A673 (cell line): ENCODE measurements around the gene NUP62. TPM values are rescaled to one million over a fixed set of nuclear protein-coding genes. Genes with fewer than 3 reads are reported as not detected.

Experiments
- BruUV-seq: library from RNA; stranded (reverse); fragments of 400-500 nt; replicated peaks from 2 replicates; lab custom pipeline; 2021; lab: Mats Ljungman, UMichigan
- CTCF ChIA-PET: fragments of 300-600 bp; sonication (Branson Sonifier 250); formaldehyde crosslinking; loops from one replicate; lab custom pipeline; 2022; ENCODE audit warnings: antibody characterized with exemption; lab: Charles Lee
- POLR2A ChIA-PET: fragments of 300-600 bp; sonication (Branson Sonifier 250); formaldehyde crosslinking; loops from one replicate; lab custom pipeline; 2022; ENCODE audit warnings: antibody characterized with exemption; ENCODE audit not compliant: low non-redundant PET; lab: Charles Lee
- DNase-seq: peaks from one replicate; pipeline ENCODE4 v3.0.0-alpha.2; 2015; ENCODE audit warnings: low spot score
- H3K27ac ChIP-seq: fragments of 200-600 bp; sonication (generic); 2 replicates; pipeline ENCODE4 v1.5.1; 2016; ENCODE audit warnings: mixed run types, low read depth, mild to moderate bottlenecking, mixed read lengths, antibody characterized with exemption, low read length; ENCODE audit not compliant: poor library complexity, severe bottlenecking
- H3K27me3 ChIP-seq: fragments of 200-600 bp; sonication (generic); replicated peaks from 2 replicates; pipeline ENCODE4 v1.6.1; 2017; ENCODE audit warnings: mixed run types, low read depth, mild to moderate bottlenecking, mixed read lengths, antibody characterized with exemption, low read length; ENCODE audit not compliant: insufficient read depth, poor library complexity
- H3K36me3 ChIP-seq: fragments of 200-600 bp; sonication (generic); 2 replicates; pipeline ENCODE4 v1.6.1; 2016; ENCODE audit warnings: mixed run types, mild to moderate bottlenecking, mixed read lengths, antibody characterized with exemption, low read length; ENCODE audit not compliant: insufficient read depth, poor library complexity, severe bottlenecking
- H3K4me1 ChIP-seq: fragments of 200-600 bp; sonication (generic); 2 replicates; pipeline ENCODE4 v1.6.1; 2017; ENCODE audit warnings: mixed run types, mild to moderate bottlenecking, mixed read lengths, antibody characterized with exemption, low read length; ENCODE audit not compliant: insufficient read depth, poor library complexity, severe bottlenecking
- H3K4me3 ChIP-seq: fragments of 200-600 bp; sonication (generic); 2 replicates; pipeline ENCODE4 v1.5.1; 2016; ENCODE audit warnings: low read depth, mixed run types, mild to moderate bottlenecking, mixed read lengths, low read length; ENCODE audit not compliant: poor library complexity, severe bottlenecking
- H3K9me3 ChIP-seq: fragments of 200-600 bp; sonication (generic); 2 replicates; pipeline ENCODE4 v1.6.1; 2016; ENCODE audit warnings: mixed run types, low read depth, mild to moderate bottlenecking, mixed read lengths, antibody characterized with exemption, low read length; ENCODE audit not compliant: poor library complexity, severe bottlenecking
- EZH2 ChIP-seq: fragments of 200-600 bp; sonication (generic); IDR thresholded peaks from 2 replicates; pipeline ENCODE4 v1.6.1; 2017; ENCODE audit warnings: borderline replicate concordance, low read depth, mild to moderate bottlenecking, mixed read lengths, antibody characterized with exemption, low read length; ENCODE audit not compliant: poor library complexity, severe bottlenecking
- intact Hi-C: fragments of 100-400 bp; cut with micrococcal nuclease; formaldehyde crosslinking; loops from one replicate; pipeline ENCODE4 v1.10.0; 2022; ENCODE audit not compliant: unreplicated experiment
- total RNA-seq: library from RNA; stranded (reverse); gene quantifications from 2 replicates; pipeline ENCODE4 v1.2.3, GENCODE V29; 2021
- TF ChIP-seq, protein P1 (sequence below): fragments of 300-800, 200-600 bp; sonication (generic); conservative IDR thresholded peaks from 2 replicates; pipeline ENCODE4 v1.5.1; 2017; ENCODE audit warnings: low read depth, mild to moderate bottlenecking, antibody characterized with exemption, low read length, moderate library complexity, mixed read lengths

The NUP62 gene
- total RNA-seq, 1 experiment from 2014 or later, result 98.5 TPM

GRCh38 chr19:49880162-49880869 lies 49.0 kb downstream of the NUP62 start:
- intact Hi-C loops, result no loop called here
- peaks cover 8% of the 10 kb centered on the region for H3K9me3 ChIP-seq
- peaks cover 51% of the 10 kb centered on the region for H3K36me3 ChIP-seq
- no peaks in the 10 kb centered on the region for H3K27me3 ChIP-seq
- POLR2A ChIA-PET, result no interaction called here
- no peak for DNase-seq
- no peak overlapping the region for H3K27ac ChIP-seq
- no peak for TF ChIP-seq EZH2
- TF ChIP-seq, protein P1, sequence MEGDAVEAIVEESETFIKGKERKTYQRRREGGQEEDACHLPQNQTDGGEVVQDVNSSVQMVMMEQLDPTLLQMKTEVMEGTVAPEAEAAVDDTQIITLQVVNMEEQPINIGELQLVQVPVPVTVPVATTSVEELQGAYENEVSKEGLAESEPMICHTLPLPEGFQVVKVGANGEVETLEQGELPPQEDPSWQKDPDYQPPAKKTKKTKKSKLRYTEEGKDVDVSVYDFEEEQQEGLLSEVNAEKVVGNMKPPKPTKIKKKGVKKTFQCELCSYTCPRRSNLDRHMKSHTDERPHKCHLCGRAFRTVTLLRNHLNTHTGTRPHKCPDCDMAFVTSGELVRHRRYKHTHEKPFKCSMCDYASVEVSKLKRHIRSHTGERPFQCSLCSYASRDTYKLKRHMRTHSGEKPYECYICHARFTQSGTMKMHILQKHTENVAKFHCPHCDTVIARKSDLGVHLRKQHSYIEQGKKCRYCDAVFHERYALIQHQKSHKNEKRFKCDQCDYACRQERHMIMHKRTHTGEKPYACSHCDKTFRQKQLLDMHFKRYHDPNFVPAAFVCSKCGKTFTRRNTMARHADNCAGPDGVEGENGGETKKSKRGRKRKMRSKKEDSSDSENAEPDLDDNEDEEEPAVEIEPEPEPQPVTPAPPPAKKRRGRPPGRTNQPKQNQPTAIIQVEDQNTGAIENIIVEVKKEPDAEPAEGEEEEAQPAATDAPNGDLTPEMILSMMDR, result no peak
- CTCF ChIA-PET, result no interaction called here
- no peak overlapping the region for H3K4me3 ChIP-seq
- H3K4me1 ChIP-seq, result peaks cover 14% of the 10 kb centered on the region
- BruUV-seq, result no TSS peak

DNA sequence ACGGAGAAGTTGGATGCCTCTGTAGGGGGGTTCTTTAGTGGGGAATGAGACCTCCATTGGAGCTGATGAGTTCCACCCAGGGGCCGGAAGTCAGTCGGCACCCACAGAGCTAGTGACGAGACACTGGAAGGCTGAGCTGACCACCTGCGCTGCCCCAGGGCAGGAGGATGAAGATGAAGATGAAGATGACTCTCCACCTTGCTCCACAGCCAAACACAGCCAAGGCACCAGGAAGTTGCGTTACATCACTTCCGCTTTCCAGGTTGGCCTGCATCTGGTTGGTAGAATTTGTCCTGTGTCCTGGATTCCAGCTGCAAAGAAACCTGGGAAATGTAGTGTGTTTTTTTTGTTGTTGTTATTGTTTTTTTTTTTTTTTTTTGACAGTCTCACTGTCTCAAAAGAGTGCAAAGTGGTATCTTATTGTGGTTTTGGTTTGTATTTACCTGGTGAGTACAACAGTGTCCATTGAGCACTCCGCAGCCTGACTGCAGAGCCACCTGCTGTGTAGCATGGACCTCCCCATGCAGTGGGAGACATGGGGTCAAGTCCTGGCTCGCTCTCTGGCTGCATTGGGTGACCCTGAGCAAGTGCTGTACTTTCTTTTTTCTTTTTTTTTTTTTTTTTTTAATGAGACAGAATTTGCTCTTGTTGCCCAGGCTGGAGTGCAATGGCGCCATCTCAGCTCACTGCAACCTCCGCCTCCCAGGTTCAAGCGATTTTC lies 49.9 kb downstream of the NUP62 start:
- no peak for DNase-seq
- ChIA-PET CTCF (no interaction called here), POLR2A (interaction anchor here (0.6 kb wide), 1 partner anchor 56 kb away, joined by 9 read pairs; no protein-coding TSS in a partner anchor)
- Histone ChIP-seq H3K27ac (peak overlapping the region; percentile 99), H3K4me3 (no peak overlapping the region), H3K27me3 (no peaks in the 10 kb centered on the region), H3K9me3 (peaks cover 8% of the 10 kb centered on the region), H3K36me3 (peaks cover 48% of the 10 kb centered on the region), H3K4me1 (peaks cover 17% of the 10 kb centered on the region)
- TF ChIP-seq, protein P1, result no peak
- no peak for TF ChIP-seq EZH2
- intact Hi-C loops, result loop anchor here (10.0 kb wide), 1 partner anchor 385 kb away; the partner anchor contains the start of gene RPS11
- no TSS peak for BruUV-seq

- peak overlapping the region; percentile 99 for H3K27ac ChIP-seq
- H3K36me3 ChIP-seq, result peaks cover 41% of the 10 kb centered on the region
- ChIA-PET CTCF (no interaction called here), POLR2A (no interaction called here)
- H3K9me3 ChIP-seq, result peaks cover 8% of the 10 kb centered on the region
- peaks cover 17% of the 10 kb centered on the region for H3K4me1 ChIP-seq
- DNase-seq, result no peak
- TF ChIP-seq EZH2, result no peak
- TF ChIP-seq, protein P1, result no peak
- H3K4me3 ChIP-seq, result peak overlapping the region; percentile 95
- intact Hi-C loops, result loop anchor here (10.0 kb wide), 1 partner anchor 384 kb away; the partner anchor contains the start of gene RPS11
- BruUV-seq, result no TSS peak
- no peaks in the 10 kb centered on the region for H3K27me3 ChIP-seq
Measured at GRCh38 chr19:49878744-49879070, 50.6 kb downstream of the NUP62 start.
